Lung microvascular endothelial cell (primary cell): ENCODE measurements around the gene NAIP. TPM values are rescaled to one million over a fixed set of nuclear protein-coding genes. Genes with fewer than 3 reads are reported as not detected.

Source experiments
- total RNA-seq: library from RNA; depleted of rRNA; stranded (reverse); fragments of >200 nt; gene quantifications from 2 replicates; pipeline ENCODE4 v1.2.1, GENCODE V29; 2014

NAIP gene
- total RNA-seq, 1 donor from 2014 or later: 2.4 TPM

Other genes with a start within 250 kb of the NAIP start
- 2.8 and 5.6 TPM in 2 replicates for gene SERF1A, start 124.7 kb downstream of the NAIP start, total RNA-seq
- gene SMN1, start 100.3 kb downstream of the NAIP start, total RNA-seq: 16.7 and 24.2 TPM in 2 replicates
- 9.2 and 11.9 TPM in 2 replicates for gene GTF2H2, start 42.3 kb upstream of the NAIP start, total RNA-seq